WTC11 (cell line): ENCODE measurements around the gene HLA-DRB5.

Experiments used
- CREB1 ChIP-seq: sonication (generic); formaldehyde crosslinking; IDR thresholded peaks from 2 replicates; pipeline ENCODE4 v1.8.0; 2023; ENCODE audit warnings: mild to moderate bottlenecking, missing genetic modification reagents
- CREM ChIP-seq: sonication (generic); formaldehyde crosslinking; IDR thresholded peaks from 2 replicates; pipeline ENCODE4 v1.8.1; 2022; ENCODE audit warnings: mild to moderate bottlenecking, missing genetic modification reagents, moderate library complexity
- ESRRA ChIP-seq: sonication (generic); formaldehyde crosslinking; IDR thresholded peaks from 2 replicates; pipeline ENCODE4 v1.8.1; 2022; ENCODE audit warnings: mild to moderate bottlenecking, missing genetic modification reagents, borderline replicate concordance
- NFYB ChIP-seq: sonication (generic); formaldehyde crosslinking; conservative IDR thresholded peaks from 2 replicates; pipeline ENCODE4 v1.8.0; 2022; ENCODE audit warnings: low read depth, missing genetic modification reagents
- NR3C1 ChIP-seq: sonication (generic); formaldehyde crosslinking; conservative IDR thresholded peaks from 2 replicates; pipeline ENCODE4 v1.8.1; 2023; ENCODE audit warnings: low read depth, mild to moderate bottlenecking, missing genetic modification reagents
- PRDM15 ChIP-seq: sonication (generic); formaldehyde crosslinking; IDR thresholded peaks from 2 replicates; pipeline ENCODE4 v1.8.0; 2022; ENCODE audit warnings: missing genetic modification reagents
- TCF7 ChIP-seq: sonication (generic); formaldehyde crosslinking; IDR thresholded peaks from 2 replicates; pipeline ENCODE4 v1.8.0; 2022; ENCODE audit warnings: mild to moderate bottlenecking, low read depth, missing genetic modification reagents, moderate library complexity
- TF ChIP-seq, protein P1 (sequence below): sonication (generic); formaldehyde crosslinking; IDR thresholded peaks from 2 replicates; pipeline ENCODE4 v1.8.1; 2023; ENCODE audit warnings: mild to moderate bottlenecking, missing genetic modification reagents, moderate library complexity
- TF ChIP-seq, protein P2 (sequence below): sonication (generic); formaldehyde crosslinking; conservative IDR thresholded peaks from 2 replicates; pipeline ENCODE4 v1.8.1; 2023; ENCODE audit warnings: mild to moderate bottlenecking, low read depth, missing genetic modification reagents, moderate library complexity
- TF ChIP-seq, protein P3 (sequence below): fragments of 200-600 bp; IDR thresholded peaks from 2 replicates; pipeline ENCODE4 v1.8.0; 2022; ENCODE audit warnings: antibody characterized with exemption

DNA sequence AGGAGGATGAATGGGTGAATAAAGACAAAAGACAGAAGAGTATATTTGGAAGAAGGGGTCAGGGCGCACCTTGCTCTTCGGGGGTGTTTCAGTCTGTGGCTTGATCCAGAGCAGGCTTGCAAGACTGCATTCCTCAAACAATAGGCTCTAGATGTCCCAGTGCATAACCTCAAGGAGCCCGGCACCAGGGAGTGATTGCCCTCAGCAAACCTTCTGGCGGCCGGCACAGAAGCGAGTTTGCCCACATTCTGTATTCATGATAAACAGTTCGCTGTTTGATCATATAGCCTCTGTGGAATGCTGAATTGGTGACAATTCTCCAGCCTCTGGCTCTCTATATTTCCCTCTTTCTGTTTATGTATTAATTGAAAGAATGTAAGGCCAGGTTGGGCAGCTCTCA lies 29.7 kb upstream of the HLA-DRB5 start:
- TF ChIP-seq CREM (CRISPR knock-in tag) (no peak), PRDM15 (CRISPR knock-in tag) (no peak), ESRRA (CRISPR knock-in tag) (no peak), CREB1 (CRISPR knock-in tag) (no peak), NFYB (CRISPR knock-in tag) (no peak), NR3C1 (CRISPR knock-in tag) (no peak), TCF7 (no peak)
- TF ChIP-seq, protein P1, sequence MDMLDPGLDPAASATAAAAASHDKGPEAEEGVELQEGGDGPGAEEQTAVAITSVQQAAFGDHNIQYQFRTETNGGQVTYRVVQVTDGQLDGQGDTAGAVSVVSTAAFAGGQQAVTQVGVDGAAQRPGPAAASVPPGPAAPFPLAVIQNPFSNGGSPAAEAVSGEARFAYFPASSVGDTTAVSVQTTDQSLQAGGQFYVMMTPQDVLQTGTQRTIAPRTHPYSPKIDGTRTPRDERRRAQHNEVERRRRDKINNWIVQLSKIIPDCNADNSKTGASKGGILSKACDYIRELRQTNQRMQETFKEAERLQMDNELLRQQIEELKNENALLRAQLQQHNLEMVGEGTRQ (CRISPR knock-in tag): no peak
- TF ChIP-seq, protein P2, sequence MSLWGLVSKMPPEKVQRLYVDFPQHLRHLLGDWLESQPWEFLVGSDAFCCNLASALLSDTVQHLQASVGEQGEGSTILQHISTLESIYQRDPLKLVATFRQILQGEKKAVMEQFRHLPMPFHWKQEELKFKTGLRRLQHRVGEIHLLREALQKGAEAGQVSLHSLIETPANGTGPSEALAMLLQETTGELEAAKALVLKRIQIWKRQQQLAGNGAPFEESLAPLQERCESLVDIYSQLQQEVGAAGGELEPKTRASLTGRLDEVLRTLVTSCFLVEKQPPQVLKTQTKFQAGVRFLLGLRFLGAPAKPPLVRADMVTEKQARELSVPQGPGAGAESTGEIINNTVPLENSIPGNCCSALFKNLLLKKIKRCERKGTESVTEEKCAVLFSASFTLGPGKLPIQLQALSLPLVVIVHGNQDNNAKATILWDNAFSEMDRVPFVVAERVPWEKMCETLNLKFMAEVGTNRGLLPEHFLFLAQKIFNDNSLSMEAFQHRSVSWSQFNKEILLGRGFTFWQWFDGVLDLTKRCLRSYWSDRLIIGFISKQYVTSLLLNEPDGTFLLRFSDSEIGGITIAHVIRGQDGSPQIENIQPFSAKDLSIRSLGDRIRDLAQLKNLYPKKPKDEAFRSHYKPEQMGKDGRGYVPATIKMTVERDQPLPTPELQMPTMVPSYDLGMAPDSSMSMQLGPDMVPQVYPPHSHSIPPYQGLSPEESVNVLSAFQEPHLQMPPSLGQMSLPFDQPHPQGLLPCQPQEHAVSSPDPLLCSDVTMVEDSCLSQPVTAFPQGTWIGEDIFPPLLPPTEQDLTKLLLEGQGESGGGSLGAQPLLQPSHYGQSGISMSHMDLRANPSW: no peak
- TF ChIP-seq, protein P3, sequence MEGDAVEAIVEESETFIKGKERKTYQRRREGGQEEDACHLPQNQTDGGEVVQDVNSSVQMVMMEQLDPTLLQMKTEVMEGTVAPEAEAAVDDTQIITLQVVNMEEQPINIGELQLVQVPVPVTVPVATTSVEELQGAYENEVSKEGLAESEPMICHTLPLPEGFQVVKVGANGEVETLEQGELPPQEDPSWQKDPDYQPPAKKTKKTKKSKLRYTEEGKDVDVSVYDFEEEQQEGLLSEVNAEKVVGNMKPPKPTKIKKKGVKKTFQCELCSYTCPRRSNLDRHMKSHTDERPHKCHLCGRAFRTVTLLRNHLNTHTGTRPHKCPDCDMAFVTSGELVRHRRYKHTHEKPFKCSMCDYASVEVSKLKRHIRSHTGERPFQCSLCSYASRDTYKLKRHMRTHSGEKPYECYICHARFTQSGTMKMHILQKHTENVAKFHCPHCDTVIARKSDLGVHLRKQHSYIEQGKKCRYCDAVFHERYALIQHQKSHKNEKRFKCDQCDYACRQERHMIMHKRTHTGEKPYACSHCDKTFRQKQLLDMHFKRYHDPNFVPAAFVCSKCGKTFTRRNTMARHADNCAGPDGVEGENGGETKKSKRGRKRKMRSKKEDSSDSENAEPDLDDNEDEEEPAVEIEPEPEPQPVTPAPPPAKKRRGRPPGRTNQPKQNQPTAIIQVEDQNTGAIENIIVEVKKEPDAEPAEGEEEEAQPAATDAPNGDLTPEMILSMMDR: no peak
